22Rv1 (cell line): ENCODE data around the gene SLC2A9.

Experiments
- CTCF ChIP-seq: fragments of 450-650 bp; IDR thresholded peaks from 2 replicates; pipeline ENCODE4 v1.5.1; 2017; ENCODE audit warnings: mild to moderate bottlenecking
- ZFX ChIP-seq: fragments of 450-650 bp; IDR thresholded peaks from 2 replicates; pipeline ENCODE4 v1.6.1; 2017; ENCODE audit warnings: antibody characterized with exemption, borderline replicate concordance

GRCh38 chr4:9943761-9944160 lies 77.5 kb downstream of the SLC2A9 start:
- TF ChIP-seq ZFX (no peak), CTCF (no peak)
